Upper lobe of left lung (tissue), 4 donors: ENCODE data around the gene AGMO.

ENCODE experiments used
- POLR2AphosphoS5 ChIP-seq, 2 donors: sonication (generic); formaldehyde crosslinking; IDR thresholded peaks; one replicate each; pipeline ENCODE4 v1.5.1; 2017; ENCODE audit warnings: antibody characterized with exemption in 2 of 2
- TF ChIP-seq, protein P1 (sequence below), 6 experiments: fragments of 450-650 bp in 4 of 6; fragments of 200-600 bp in 2 of 6; sonication (generic) in 2 of 6; IDR thresholded peaks; one replicate each; pipeline ENCODE4 v1.5.1; 2016 to 2019; ENCODE audit warnings: antibody characterized with exemption in 6 of 6

GRCh38 chr7:15399441-15399840 lies 162.4 kb downstream of the AGMO start:
- no peak for TF ChIP-seq POLR2AphosphoS5 (IDR thresholded peaks at IDR 0.05)
- TF ChIP-seq, protein P1, sequence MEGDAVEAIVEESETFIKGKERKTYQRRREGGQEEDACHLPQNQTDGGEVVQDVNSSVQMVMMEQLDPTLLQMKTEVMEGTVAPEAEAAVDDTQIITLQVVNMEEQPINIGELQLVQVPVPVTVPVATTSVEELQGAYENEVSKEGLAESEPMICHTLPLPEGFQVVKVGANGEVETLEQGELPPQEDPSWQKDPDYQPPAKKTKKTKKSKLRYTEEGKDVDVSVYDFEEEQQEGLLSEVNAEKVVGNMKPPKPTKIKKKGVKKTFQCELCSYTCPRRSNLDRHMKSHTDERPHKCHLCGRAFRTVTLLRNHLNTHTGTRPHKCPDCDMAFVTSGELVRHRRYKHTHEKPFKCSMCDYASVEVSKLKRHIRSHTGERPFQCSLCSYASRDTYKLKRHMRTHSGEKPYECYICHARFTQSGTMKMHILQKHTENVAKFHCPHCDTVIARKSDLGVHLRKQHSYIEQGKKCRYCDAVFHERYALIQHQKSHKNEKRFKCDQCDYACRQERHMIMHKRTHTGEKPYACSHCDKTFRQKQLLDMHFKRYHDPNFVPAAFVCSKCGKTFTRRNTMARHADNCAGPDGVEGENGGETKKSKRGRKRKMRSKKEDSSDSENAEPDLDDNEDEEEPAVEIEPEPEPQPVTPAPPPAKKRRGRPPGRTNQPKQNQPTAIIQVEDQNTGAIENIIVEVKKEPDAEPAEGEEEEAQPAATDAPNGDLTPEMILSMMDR (IDR thresholded peaks at IDR 0.05), result no peak
